K562 (cell line): ENCODE measurements around the gene HSF2BP. TPM values are rescaled to one million over a fixed set of nuclear protein-coding genes. Genes with fewer than 3 reads are reported as not detected.

ENCODE experiments used
- ATAC-seq: fragments of 200-7000 bp; cut with Tn5 transposase; 3 replicates; pipeline ENCODE4 v1.9.1; 2020; ENCODE audit warnings: moderate library complexity
- BruUV-seq: library from RNA; stranded (reverse); fragments of 400-500 nt; replicated peaks from 2 replicates; lab custom pipeline; 2021; lab: Mats Ljungman, UMichigan
- CTCF ChIA-PET: fragments of 300-600 bp; formaldehyde crosslinking; extraction: SDS; loops from one replicate; lab custom pipeline; 2021; ENCODE audit warnings: low intra/inter-chr PET ratio; lab: Yijun Ruan, JAX
- POLR2A ChIA-PET: fragments of 300-600, 350-650 bp; sonication (Branson Sonifier 250); formaldehyde crosslinking; extraction: SDS; loops from one replicate; lab custom pipeline; 2021; ENCODE audit warnings: antibody characterized with exemption, inconsistent platforms; lab: Yijun Ruan, JAX
- DNase-seq, 4 experiments: peaks; one replicate each; pipeline versions ENCODE4 v3.0.0 to v3.0.0-alpha.2; 2011 to 2018; ENCODE audit warnings: low spot score in 3 of 4, mixed read lengths in 3 of 4; ENCODE audit errors: extremely low read depth in 1 of 4
- FAIRE-seq: peaks from 2 replicates; lab custom pipeline; 2011; peaks lifted over from hg19 to GRCh38; lab: Jason Lieb, UNC
- H2AFZ ChIP-seq: 2 replicates; pipeline ENCODE4 v1.6.0; 2011; ENCODE audit warnings: low read depth, low read length, control low read depth, inconsistent platforms
- H3K27ac ChIP-seq: fragments of 200-600 bp; 3 replicates; pipeline ENCODE4 v1.8.0; 2011; ENCODE audit warnings: low read depth, mild to moderate bottlenecking, control low read depth, inconsistent platforms, low read length, moderate library complexity, mixed read lengths; ENCODE audit errors: extremely low read depth
- H3K27me3 ChIP-seq, 2 experiments: fragments of 300-600 bp in 1 of 2; 2 replicates in 1 of 2; 3 replicates in 1 of 2; pipeline versions ENCODE4 v1.6.0 to v1.8.0; 2011; ENCODE audit warnings: inconsistent platforms in 2 of 2, low read length in 2 of 2, mild to moderate bottlenecking in 1 of 2, mixed read lengths in 1 of 2, moderate library complexity in 1 of 2; ENCODE audit not compliant: control insufficient read depth in 2 of 2, insufficient read depth in 2 of 2
- H3K36me3 ChIP-seq: fragments of 300-600 bp; 3 replicates; pipeline ENCODE4 v1.8.0; 2011; ENCODE audit warnings: mild to moderate bottlenecking, low read length, inconsistent platforms; ENCODE audit not compliant: control insufficient read depth, insufficient read depth
- H3K4me1 ChIP-seq, 2 experiments: fragments of 200-600 bp in 1 of 2; replicated peaks in 1 of 2; 2 replicates in 1 of 2; 3 replicates in 1 of 2; pipeline versions ENCODE4 v1.5.1 to v1.8.0; 2011; ENCODE audit warnings: inconsistent platforms in 2 of 2, low read length in 2 of 2, mild to moderate bottlenecking in 1 of 2, mixed read lengths in 1 of 2, moderate library complexity in 1 of 2; ENCODE audit not compliant: control insufficient read depth in 2 of 2, insufficient read depth in 2 of 2
- H3K4me2 ChIP-seq: 2 replicates; pipeline ENCODE4 v1.6.1; 2011; ENCODE audit warnings: low read length, control low read depth, inconsistent platforms, mixed read lengths; ENCODE audit not compliant: insufficient read depth
- H3K4me3 ChIP-seq: fragments of 200-600 bp; sonication (generic), shearing (Covaris generic); 2 replicates; pipeline ENCODE4 v1.5.1; 2016; ENCODE audit warnings: control low read depth, inconsistent platforms
- H3K79me2 ChIP-seq: fragments of 200-600 bp; 3 replicates; pipeline ENCODE4 v1.8.0; 2011; ENCODE audit warnings: low read length, inconsistent platforms; ENCODE audit not compliant: control insufficient read depth, insufficient read depth
- H3K9ac ChIP-seq, 2 experiments: 2 replicates each; pipeline versions ENCODE4 v1.6.0 to v1.6.1; 2011; ENCODE audit warnings: low read depth in 2 of 2, low read length in 2 of 2, control low read depth in 1 of 2, inconsistent platforms in 1 of 2, mild to moderate bottlenecking in 1 of 2, mixed read lengths in 1 of 2; ENCODE audit not compliant: insufficient read depth in 1 of 2
- H3K9me1 ChIP-seq: one replicate; pipeline ENCODE4 v1.6.0; 2011; ENCODE audit warnings: inconsistent platforms, mild to moderate bottlenecking, low read length, moderate library complexity; ENCODE audit not compliant: control insufficient read depth, insufficient read depth
- H3K9me3 ChIP-seq: replicated peaks from 2 replicates; pipeline ENCODE4 v1.5.1; 2011; ENCODE audit warnings: low read depth, low read length, inconsistent platforms; ENCODE audit not compliant: control insufficient read depth, insufficient read depth
- H4K20me1 ChIP-seq: replicated peaks from 2 replicates; pipeline ENCODE4 v1.6.1; 2011; ENCODE audit warnings: low read length, inconsistent platforms, mixed read lengths; ENCODE audit not compliant: control insufficient read depth, insufficient read depth
- ARID3A ChIP-seq: IDR thresholded peaks from 2 replicates; pipeline ENCODE4 v1.6.1; 2012; ENCODE audit warnings: low read depth, low read length, improper control_type of control experiment, borderline replicate concordance
- BACH1 ChIP-seq: fragments of 200-800 bp; sonication (Bioruptor generic); IDR thresholded peaks from 2 replicates; pipeline ENCODE4 v1.6.1; 2016; ENCODE audit warnings: missing genetic modification characterization, missing compliant biosample characterization
- DIDO1 ChIP-seq: fragments of 450-650 bp; IDR thresholded peaks from 2 replicates; pipeline ENCODE4 v1.6.1; 2016; ENCODE audit warnings: low read depth, missing biosample characterization, missing genetic modification characterization
- ELF1 ChIP-seq: fragments of 200-800 bp; sonication (Bioruptor generic); IDR thresholded peaks from 2 replicates; pipeline ENCODE4 v1.6.1; 2016; ENCODE audit warnings: missing genetic modification characterization, missing compliant biosample characterization
- NR2C2 ChIP-seq, 2 experiments: fragments of 200-800 bp in 1 of 2; sonication (Bioruptor generic) in 1 of 2; sonication (generic) in 1 of 2; formaldehyde crosslinking in 1 of 2; IDR thresholded peaks; 2 replicates each; pipeline versions ENCODE4 v1.6.1 to v1.8.0; 2016 to 2022; ENCODE audit warnings: mild to moderate bottlenecking in 1 of 2, missing compliant biosample characterization in 1 of 2, missing genetic modification characterization in 1 of 2, missing genetic modification reagents in 1 of 2
- ZNF512 ChIP-seq: IDR thresholded peaks from 2 replicates; pipeline ENCODE4 v1.6.1; 2016; ENCODE audit warnings: missing genetic modification characterization, missing compliant biosample characterization
- ZNF584 ChIP-seq: fragments of 200-800 bp; sonication (Bioruptor generic); IDR thresholded peaks from 2 replicates; pipeline ENCODE4 v1.6.1; 2016; ENCODE audit warnings: low read depth, mild to moderate bottlenecking, missing genetic modification characterization, missing compliant biosample characterization
- WGBS: fragments of 100-300 bp; shearing (Covaris generic); methylation state at CpG from one replicate; pipeline ENCODE4 v1.1.6; 2016; ENCODE audit warnings: low coverage, mixed read lengths; ENCODE audit not compliant: insufficient coverage; ENCODE audit errors: missing lambda C conversion rate; 5-methylcytosine and 5-hydroxymethylcytosine counted together
- in situ Hi-C: fragments of 300-500 bp; cut with MboI; formaldehyde crosslinking; loops from 4 replicates; pipeline ENCODE4 v1.15.0; 2018; ENCODE audit warnings: inconsistent platforms, mixed read lengths
- intact Hi-C: fragments of 100-400 bp; cut with micrococcal nuclease; formaldehyde crosslinking; loops from 2 replicates; pipeline ENCODE4 v1.14.2; 2022
- polyA plus RNA-seq, 8 experiments: library from polyadenylated mRNA; depleted of rRNA in 4 of 8; stranded (reverse) in 5 of 8; unstranded in 3 of 8; fragments of >200 nt; fragmentation: Nextera tagmentation in 2 of 8; fragmentation: Illumina TruSeq in 1 of 8; extraction: Ambion mirVana in 2 of 8; extraction: Trizol in 1 of 8; gene quantifications; 2 replicates each; pipeline versions ENCODE4 v1.2.1 to v1.2.3, GENCODE V29; 2011 to 2014; ENCODE audit warnings: inconsistent platforms in 1 of 8, missing spikeins in 1 of 8
- total RNA-seq, 7 experiments: library from RNA; depleted of rRNA in 6 of 7; stranded (reverse); fragments of >200 nt in 6 of 7; fragmentation: Illumina TruSeq in 2 of 7; extraction: Trizol in 2 of 7; gene quantifications; 2 replicates each; pipeline versions ENCODE4 v1.2.1 to v1.2.3, GENCODE V29; 2011 to 2021; ENCODE audit warnings: low replicate concordance in 1 of 7

HSF2BP gene
- total and polyA plus RNA-seq, 9 of the 15 experiments (the other 6 are each of a cell fraction or from before 2014, with no cell fraction given): 0.04 to 0.57 (median 0.20) TPM; not detected in 2

- H3K4me1 ChIP-seq: peaks cover 0 to 10% of the 10 kb centered on the region in 2 experiments; a peak in 2 of 5 replicates
- H3K4me3 ChIP-seq: no peak overlapping the region
- peaks cover 11 to 21% of the 10 kb centered on the region in 2 experiments for H3K27me3 ChIP-seq
- H3K79me2 ChIP-seq: no peaks in the 10 kb centered on the region
- CTCF ChIA-PET: interaction anchor here (0.6 to 0.7 kb wide), 3 partner anchors 314 to 1107 kb away, joined by 3 read pairs; no protein-coding TSS in a partner anchor
- FAIRE-seq (no peak), ATAC-seq (no peak), DNase-seq (no peak)
- H2AFZ ChIP-seq: no peak overlapping the region
- WGBS: 8% methylated on average over 4 of the region's 4 CpGs
- TF ChIP-seq ELF1 (tag) (0 out of 2 replicates have a peak, but pooled peaks have one; percentile 46), ARID3A (no peak), DIDO1 (no peak), NR2C2 (CRISPR knock-in tag; IDR thresholded peaks at IDR 0.05) (no peak), NR2C2 (tag; IDR thresholded peaks at IDR 0.05) (0 out of 2 replicates have a peak, but pooled peaks have one; percentile 15), ZNF584 (no peak), BACH1 (tag) (no peak), ZNF512 (tag) (0 out of 2 replicates have a peak, but pooled peaks have one; percentile 10)
- POLR2A ChIA-PET: interaction anchor here (0.6 to 1.1 kb wide), 3 partner anchors 11 to 379 kb away, joined by 3 to 6 read pairs (median 5); no protein-coding TSS in a partner anchor
- H3K27ac ChIP-seq: no peak overlapping the region
- no peak overlapping the region for H3K4me2 ChIP-seq
- H3K9me1 ChIP-seq: no peaks in the 10 kb centered on the region
- in situ Hi-C loops: loop anchor here (25.0 kb wide), 1 partner anchor 484 kb away; the partner anchor contains the start of gene CRYAA
- intact Hi-C loops: loop anchor here (1.0 to 5.0 kb wide), 3 partner anchors 35 to 724 kb away; no protein-coding TSS in a partner anchor
- H4K20me1 ChIP-seq: no peaks in the 10 kb centered on the region
- H3K9me3 ChIP-seq: no peaks in the 10 kb centered on the region
- no TSS peak for BruUV-seq
- H3K9ac ChIP-seq: no peak overlapping the region
- H3K36me3 ChIP-seq: no peaks in the 10 kb centered on the region
Observed at GRCh38 chr21:43645976-43646375, 13.3 kb downstream of the HSF2BP start.
